ENCODE measurements around the gene ADARB2. TPM values are rescaled to one million over a fixed set of nuclear protein-coding genes. Genes with fewer than 3 reads are reported as not detected.

Gene ADARB2
- total and polyA plus RNA-seq, 2 experiments from 2014 or later, result not detected

- no peaks in the 10 kb centered on the region for H4K20me1 ChIP-seq (ENCODE audit: insufficient read depth)
- TF ChIP-seq EZH2 (IDR thresholded peaks at IDR 0.05; ENCODE audit: insufficient read depth, poor library complexity, severe bottlenecking), result no peak
- no peaks in the 10 kb centered on the region for H3F3A ChIP-seq (ENCODE audit: insufficient read depth)
- H3K36me3 ChIP-seq (ENCODE audit: low read depth), result no peaks in the 10 kb centered on the region
- no peak for DNase-seq
- H3K27me3 ChIP-seq (replicated peaks; ENCODE audit: insufficient read depth), result no peaks in the 10 kb centered on the region
- no peak overlapping the region for H3K4me3 ChIP-seq
- no peak overlapping the region for H2AFZ ChIP-seq
- H3K27ac ChIP-seq, result no peak overlapping the region
- WGBS, 2 experiments (ENCODE audit: low coverage in 1 of 2, low lambda C conversion rate in 2 of 2, missing lambda C conversion rate in 2 of 2), result 64 to 68% methylated on average over 7 of the region's 7 CpGs
- no peaks in the 10 kb centered on the region for H3K9me2 ChIP-seq (ENCODE audit: insufficient read depth)
- H3K9ac ChIP-seq, result no peak overlapping the region
- peaks cover 3% of the 10 kb centered on the region for H3K9me3 ChIP-seq (ENCODE audit: low read depth)
- no peaks in the 10 kb centered on the region for H3K4me1 ChIP-seq (ENCODE audit: insufficient read depth)
- no peak overlapping the region for H3K4me2 ChIP-seq (ENCODE audit: unreplicated experiment)
- H3K79me2 ChIP-seq (ENCODE audit: insufficient read depth), result no peaks in the 10 kb centered on the region
- in situ Hi-C loops (cut with MboI), result no loop called here
Observed at GRCh38 chr10:1373287-1373686, 364.0 kb downstream of the ADARB2 start.

GRCh38 chr10:1372212-1372611, 365.1 kb downstream of the ADARB2 start:
- no peaks in the 10 kb centered on the region for H3K9me2 ChIP-seq (ENCODE audit: insufficient read depth)
- no peak overlapping the region for H3K9ac ChIP-seq
- no peak for DNase-seq
- no peak overlapping the region for H3K4me2 ChIP-seq (ENCODE audit: unreplicated experiment)
- H4K20me1 ChIP-seq (ENCODE audit: insufficient read depth), result no peaks in the 10 kb centered on the region
- no peak overlapping the region for H3K4me3 ChIP-seq
- H3K27ac ChIP-seq, result no peak overlapping the region
- H3K36me3 ChIP-seq (ENCODE audit: low read depth), result no peaks in the 10 kb centered on the region
- H3K4me1 ChIP-seq (ENCODE audit: insufficient read depth), result no peaks in the 10 kb centered on the region
- peaks cover 3% of the 10 kb centered on the region for H3K9me3 ChIP-seq (ENCODE audit: low read depth)
- TF ChIP-seq EZH2 (IDR thresholded peaks at IDR 0.05; ENCODE audit: insufficient read depth, poor library complexity, severe bottlenecking), result no peak
- TF ChIP-seq EZH2phosphoT487 (IDR thresholded peaks at IDR 0.05; ENCODE audit: insufficient read depth, low read depth), result no peak
- 24 to 35% methylated on average over 4 of the region's 4 CpGs for WGBS, 2 experiments (ENCODE audit: low coverage in 1 of 2, low lambda C conversion rate in 2 of 2, missing lambda C conversion rate in 2 of 2)
- no peaks in the 10 kb centered on the region for H3F3A ChIP-seq (ENCODE audit: insufficient read depth)
- H3K27me3 ChIP-seq (replicated peaks; ENCODE audit: insufficient read depth), result no peaks in the 10 kb centered on the region
- no peaks in the 10 kb centered on the region for H3K79me2 ChIP-seq (ENCODE audit: insufficient read depth)
- in situ Hi-C loops (cut with MboI), result no loop called here
- H2AFZ ChIP-seq, result no peak overlapping the region

- Histone ChIP-seq H3K9ac (no peak overlapping the region), H3F3A (ENCODE audit: insufficient read depth) (no peaks in the 10 kb centered on the region), H3K4me1 (ENCODE audit: insufficient read depth) (no peaks in the 10 kb centered on the region), H3K79me2 (ENCODE audit: insufficient read depth) (no peaks in the 10 kb centered on the region), H3K9me3 (ENCODE audit: low read depth) (peaks cover 3% of the 10 kb centered on the region), H3K36me3 (ENCODE audit: low read depth) (no peaks in the 10 kb centered on the region), H2AFZ (no peak overlapping the region), H3K27ac (no peak overlapping the region), H3K4me2 (ENCODE audit: unreplicated experiment) (no peak overlapping the region), H3K9me2 (ENCODE audit: insufficient read depth) (no peaks in the 10 kb centered on the region), H3K27me3 (replicated peaks; ENCODE audit: insufficient read depth) (no peaks in the 10 kb centered on the region), H4K20me1 (ENCODE audit: insufficient read depth) (no peaks in the 10 kb centered on the region), H3K4me3 (no peak overlapping the region)
- 7 to 13% methylated on average over 1 of the region's 1 CpG for WGBS, 2 experiments (ENCODE audit: low coverage in 1 of 2, low lambda C conversion rate in 2 of 2, missing lambda C conversion rate in 2 of 2)
- no peak for DNase-seq
- TF ChIP-seq EZH2 (IDR thresholded peaks at IDR 0.05; ENCODE audit: insufficient read depth, poor library complexity, severe bottlenecking) (no peak), EZH2phosphoT487 (IDR thresholded peaks at IDR 0.05; ENCODE audit: insufficient read depth, low read depth) (no peak)
- in situ Hi-C loops (cut with MboI), result no loop called here
Observed at GRCh38 chr10:1370298-1370697, 367.0 kb downstream of the ADARB2 start.

- no peak overlapping the region for H2AFZ ChIP-seq
- H4K20me1 ChIP-seq (ENCODE audit: insufficient read depth), result no peaks in the 10 kb centered on the region
- in situ Hi-C loops (cut with MboI), result no loop called here
- H3K9ac ChIP-seq, result no peak overlapping the region
- no peaks in the 10 kb centered on the region for H3K27me3 ChIP-seq (replicated peaks; ENCODE audit: insufficient read depth)
- no peaks in the 10 kb centered on the region for H3F3A ChIP-seq (ENCODE audit: insufficient read depth)
- no peak overlapping the region for H3K27ac ChIP-seq
- no peak for TF ChIP-seq EZH2phosphoT487 (IDR thresholded peaks at IDR 0.05; ENCODE audit: insufficient read depth, low read depth)
- TF ChIP-seq EZH2 (IDR thresholded peaks at IDR 0.05; ENCODE audit: insufficient read depth, poor library complexity, severe bottlenecking), result no peak
- H3K9me2 ChIP-seq (ENCODE audit: insufficient read depth), result no peaks in the 10 kb centered on the region
- no peak overlapping the region for H3K4me3 ChIP-seq
- DNase-seq, result no peak
- H3K4me2 ChIP-seq (ENCODE audit: unreplicated experiment), result no peak overlapping the region
- no peaks in the 10 kb centered on the region for H3K4me1 ChIP-seq (ENCODE audit: insufficient read depth)
- H3K9me3 ChIP-seq (ENCODE audit: low read depth), result peaks cover 3% of the 10 kb centered on the region
- no peaks in the 10 kb centered on the region for H3K36me3 ChIP-seq (ENCODE audit: low read depth)
- no peaks in the 10 kb centered on the region for H3K79me2 ChIP-seq (ENCODE audit: insufficient read depth)
- 15 to 18% methylated on average over 7 of the region's 7 CpGs for WGBS, 2 experiments (ENCODE audit: low coverage in 1 of 2, low lambda C conversion rate in 2 of 2, missing lambda C conversion rate in 2 of 2)
Observed at GRCh38 chr10:1369665-1370064, 367.7 kb downstream of the ADARB2 start.

- 31 to 35% methylated on average over 7 of the region's 7 CpGs for WGBS, 2 experiments (ENCODE audit: low coverage in 1 of 2, low lambda C conversion rate in 2 of 2, missing lambda C conversion rate in 2 of 2)
- in situ Hi-C loops (cut with MboI), result no loop called here
- no peaks in the 10 kb centered on the region for H3F3A ChIP-seq (ENCODE audit: insufficient read depth)
- no peaks in the 10 kb centered on the region for H3K36me3 ChIP-seq (ENCODE audit: low read depth)
- H3K4me3 ChIP-seq, result no peak overlapping the region
- no peak for DNase-seq
- H3K27me3 ChIP-seq (replicated peaks; ENCODE audit: insufficient read depth), result no peaks in the 10 kb centered on the region
- no peak overlapping the region for H3K9ac ChIP-seq
- H3K9me3 ChIP-seq (ENCODE audit: low read depth), result peaks cover 3% of the 10 kb centered on the region
- H4K20me1 ChIP-seq (ENCODE audit: insufficient read depth), result no peaks in the 10 kb centered on the region
- TF ChIP-seq EZH2phosphoT487 (IDR thresholded peaks at IDR 0.05; ENCODE audit: insufficient read depth, low read depth) (no peak), EZH2 (IDR thresholded peaks at IDR 0.05; ENCODE audit: insufficient read depth, poor library complexity, severe bottlenecking) (no peak)
- H3K4me2 ChIP-seq (ENCODE audit: unreplicated experiment), result no peak overlapping the region
- no peaks in the 10 kb centered on the region for H3K4me1 ChIP-seq (ENCODE audit: insufficient read depth)
- H3K9me2 ChIP-seq (ENCODE audit: insufficient read depth), result no peaks in the 10 kb centered on the region
- no peaks in the 10 kb centered on the region for H3K79me2 ChIP-seq (ENCODE audit: insufficient read depth)
- no peak overlapping the region for H3K27ac ChIP-seq
- no peak overlapping the region for H2AFZ ChIP-seq
Observed at GRCh38 chr10:1369197-1369596, 368.1 kb downstream of the ADARB2 start.
